Osteoblast (primary cell): ENCODE measurements around the gene PRR23E. TPM values are rescaled to one million over a fixed set of nuclear protein-coding genes. Genes with fewer than 3 reads are reported as not detected.

Experiments used
- DNase-seq: peaks from one replicate; pipeline ENCODE4 v3.0.0; 2011; ENCODE audit warnings: low spot score, mixed read lengths; ENCODE audit not compliant: insufficient read length; ENCODE audit errors: missing footprints
- H2AFZ ChIP-seq: 2 replicates; pipeline ENCODE4 v1.6.0; 2011; ENCODE audit warnings: mild to moderate bottlenecking, low read length
- H3K27ac ChIP-seq: 2 replicates; pipeline ENCODE4 v1.5.1; 2011; ENCODE audit warnings: mild to moderate bottlenecking, low read depth, low read length, moderate library complexity
- H3K27me3 ChIP-seq: 2 replicates; pipeline ENCODE4 v1.6.0; 2012; ENCODE audit warnings: mild to moderate bottlenecking, control low read depth, inconsistent platforms, low read length, moderate library complexity; ENCODE audit not compliant: insufficient read depth
- H3K36me3 ChIP-seq: 2 replicates; pipeline ENCODE4 v1.5.1; 2011; ENCODE audit warnings: mild to moderate bottlenecking, low read length, control low read depth, moderate library complexity; ENCODE audit not compliant: insufficient read depth
- H3K4me1 ChIP-seq: 2 replicates; pipeline ENCODE4 v1.5.1; 2011; ENCODE audit warnings: mild to moderate bottlenecking, low read length, control low read depth, moderate library complexity; ENCODE audit not compliant: insufficient read depth
- H3K4me2 ChIP-seq: 2 replicates; pipeline ENCODE4 v1.6.0; 2011; ENCODE audit warnings: mild to moderate bottlenecking, low read length; ENCODE audit not compliant: insufficient read depth
- H3K4me3 ChIP-seq: fragments of 200-600 bp; sonication (generic); 3 replicates; pipeline ENCODE4 v1.5.1; 2012; ENCODE audit warnings: mild to moderate bottlenecking, low read length, inconsistent platforms; ENCODE audit not compliant: insufficient read depth
- H3K79me2 ChIP-seq: 2 replicates; pipeline ENCODE4 v1.6.0; 2012; ENCODE audit warnings: mild to moderate bottlenecking, low read length, control low read depth, inconsistent platforms; ENCODE audit not compliant: insufficient read depth
- H3K9me3 ChIP-seq: 2 replicates; pipeline ENCODE4 v1.5.1; 2011; ENCODE audit warnings: low read depth, low read length, control low read depth
- H4K20me1 ChIP-seq: 2 replicates; pipeline ENCODE4 v1.6.0; 2012; ENCODE audit warnings: mild to moderate bottlenecking, low read length, control low read depth; ENCODE audit not compliant: insufficient read depth
- small RNA-seq: library from RNA; depleted of rRNA; stranded (forward); fragments of <200 nt; gene quantifications from one replicate; pipeline ENCODE3, GENCODE V24; 2012
- total RNA-seq: library from RNA; depleted of rRNA; stranded (reverse); fragments of >200 nt; gene quantifications from 2 replicates; pipeline ENCODE4 v1.2.3, GENCODE V29; 2012
- TF ChIP-seq, protein P1 (sequence below): IDR thresholded peaks from 2 replicates; pipeline ENCODE4 v1.5.1; 2011; ENCODE audit warnings: mild to moderate bottlenecking, low read depth, low read length, moderate library complexity; ENCODE audit errors: extremely low read depth

PRR23E gene
- total RNA-seq, 1 donor: not detected

DNA sequence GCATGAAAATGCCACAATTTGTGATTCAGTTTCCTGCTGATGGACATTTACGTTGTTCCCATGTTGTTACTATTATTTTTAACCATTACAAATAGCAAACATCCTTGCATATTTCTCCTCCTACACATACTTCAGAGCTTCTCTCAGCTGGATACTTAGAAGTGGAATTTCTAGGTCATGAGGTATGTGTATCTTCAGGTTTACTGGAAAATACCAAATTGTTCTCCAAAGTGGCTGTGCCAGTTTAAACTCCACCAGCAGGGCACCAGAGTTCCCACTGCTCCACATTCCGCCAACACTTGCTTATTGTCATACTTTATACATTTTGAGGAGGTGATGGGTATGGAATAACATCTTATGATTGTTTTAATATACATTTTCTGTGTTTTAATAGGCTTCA, 45.7 kb downstream of the PRR23E start:
- Histone ChIP-seq H3K4me2 (no peak overlapping the region), H3K9me3 (no peaks in the 10 kb centered on the region), H3K27me3 (peaks cover 9% of the 10 kb centered on the region), H3K79me2 (no peaks in the 10 kb centered on the region), H3K4me1 (no peaks in the 10 kb centered on the region), H2AFZ (no peak overlapping the region), H3K36me3 (no peaks in the 10 kb centered on the region), H4K20me1 (no peaks in the 10 kb centered on the region), H3K27ac (no peak overlapping the region), H3K4me3 (no peak overlapping the region)
- no peak for DNase-seq
- TF ChIP-seq, protein P1, sequence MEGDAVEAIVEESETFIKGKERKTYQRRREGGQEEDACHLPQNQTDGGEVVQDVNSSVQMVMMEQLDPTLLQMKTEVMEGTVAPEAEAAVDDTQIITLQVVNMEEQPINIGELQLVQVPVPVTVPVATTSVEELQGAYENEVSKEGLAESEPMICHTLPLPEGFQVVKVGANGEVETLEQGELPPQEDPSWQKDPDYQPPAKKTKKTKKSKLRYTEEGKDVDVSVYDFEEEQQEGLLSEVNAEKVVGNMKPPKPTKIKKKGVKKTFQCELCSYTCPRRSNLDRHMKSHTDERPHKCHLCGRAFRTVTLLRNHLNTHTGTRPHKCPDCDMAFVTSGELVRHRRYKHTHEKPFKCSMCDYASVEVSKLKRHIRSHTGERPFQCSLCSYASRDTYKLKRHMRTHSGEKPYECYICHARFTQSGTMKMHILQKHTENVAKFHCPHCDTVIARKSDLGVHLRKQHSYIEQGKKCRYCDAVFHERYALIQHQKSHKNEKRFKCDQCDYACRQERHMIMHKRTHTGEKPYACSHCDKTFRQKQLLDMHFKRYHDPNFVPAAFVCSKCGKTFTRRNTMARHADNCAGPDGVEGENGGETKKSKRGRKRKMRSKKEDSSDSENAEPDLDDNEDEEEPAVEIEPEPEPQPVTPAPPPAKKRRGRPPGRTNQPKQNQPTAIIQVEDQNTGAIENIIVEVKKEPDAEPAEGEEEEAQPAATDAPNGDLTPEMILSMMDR: no peak

DNA sequence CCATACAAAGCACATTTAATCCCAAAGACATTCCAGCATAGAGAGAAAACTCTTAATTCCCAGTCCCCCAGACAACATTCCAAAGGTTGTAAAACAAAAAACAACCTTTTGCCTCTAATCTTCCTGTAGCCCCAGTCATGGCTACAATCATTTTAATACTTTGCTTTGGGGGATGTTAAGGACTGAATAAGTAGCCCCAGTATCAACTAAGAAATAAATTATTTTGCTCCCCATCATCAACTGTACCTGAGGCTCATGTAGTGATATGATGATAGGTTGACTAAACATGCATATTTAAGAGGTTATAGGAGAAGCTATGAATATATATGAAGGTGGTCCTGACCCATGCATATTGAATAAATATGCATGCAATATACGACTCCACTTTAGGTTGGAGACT, 54.4 kb downstream of the PRR23E start:
- Histone ChIP-seq H3K4me3 (no peak overlapping the region), H2AFZ (no peak overlapping the region), H3K36me3 (no peaks in the 10 kb centered on the region), H3K27ac (no peak overlapping the region), H3K4me1 (no peaks in the 10 kb centered on the region), H3K79me2 (no peaks in the 10 kb centered on the region), H3K9me3 (no peaks in the 10 kb centered on the region), H3K27me3 (no peaks in the 10 kb centered on the region), H3K4me2 (no peak overlapping the region), H4K20me1 (no peaks in the 10 kb centered on the region)
- no peak for DNase-seq
- TF ChIP-seq, protein P1: no peak

Small RNA genes within 50 kb of the gene (small RNA-seq; reads per million reads assigned to genes)
- gene RF00019 (not detected), gene RNU6-1047P (not detected)

Other genes with a start within 250 kb of the PRR23E start
- gene PLXNA1, start 210.0 kb upstream of the PRR23E start, total RNA-seq: 91.3 and 107 TPM in 2 replicates
- gene PRR20G, start 94.9 kb downstream of the PRR23E start, total RNA-seq: not detected in 2 replicates